ENCODE data around the gene ACAA2.

DNA sequence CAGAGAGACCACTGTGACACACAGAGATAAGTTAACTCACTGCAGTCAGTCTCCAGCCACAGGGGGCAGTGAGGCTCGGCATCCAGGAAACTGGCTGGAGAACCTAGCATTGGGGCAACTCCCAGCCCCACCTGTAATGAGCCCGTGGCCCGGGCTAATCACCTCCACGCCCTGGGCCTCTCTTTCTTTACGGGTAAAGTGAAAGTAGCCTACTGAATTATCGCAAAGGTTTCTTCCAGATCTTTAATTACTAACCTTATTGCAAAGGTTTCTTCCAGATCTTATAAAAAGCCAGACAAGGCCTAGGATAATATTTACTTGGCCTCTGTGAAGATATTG is 45.7 kb upstream of the ACAA2 start:
- TF ChIP-seq, protein P1, sequence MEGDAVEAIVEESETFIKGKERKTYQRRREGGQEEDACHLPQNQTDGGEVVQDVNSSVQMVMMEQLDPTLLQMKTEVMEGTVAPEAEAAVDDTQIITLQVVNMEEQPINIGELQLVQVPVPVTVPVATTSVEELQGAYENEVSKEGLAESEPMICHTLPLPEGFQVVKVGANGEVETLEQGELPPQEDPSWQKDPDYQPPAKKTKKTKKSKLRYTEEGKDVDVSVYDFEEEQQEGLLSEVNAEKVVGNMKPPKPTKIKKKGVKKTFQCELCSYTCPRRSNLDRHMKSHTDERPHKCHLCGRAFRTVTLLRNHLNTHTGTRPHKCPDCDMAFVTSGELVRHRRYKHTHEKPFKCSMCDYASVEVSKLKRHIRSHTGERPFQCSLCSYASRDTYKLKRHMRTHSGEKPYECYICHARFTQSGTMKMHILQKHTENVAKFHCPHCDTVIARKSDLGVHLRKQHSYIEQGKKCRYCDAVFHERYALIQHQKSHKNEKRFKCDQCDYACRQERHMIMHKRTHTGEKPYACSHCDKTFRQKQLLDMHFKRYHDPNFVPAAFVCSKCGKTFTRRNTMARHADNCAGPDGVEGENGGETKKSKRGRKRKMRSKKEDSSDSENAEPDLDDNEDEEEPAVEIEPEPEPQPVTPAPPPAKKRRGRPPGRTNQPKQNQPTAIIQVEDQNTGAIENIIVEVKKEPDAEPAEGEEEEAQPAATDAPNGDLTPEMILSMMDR (IDR thresholded peaks at IDR 0.05), result no peak
- TF ChIP-seq POLR2A (IDR thresholded peaks at IDR 0.05) (no peak), POLR2AphosphoS5 (IDR thresholded peaks at IDR 0.05) (peak in 1 of 3 donors; percentile 43)
